Stimulated activated CD4-positive, alpha-beta T cell treated with anti-CD3 and anti-CD28 coated beads, Interleukin-1b, Interleukin-23, amount 100 ng/mL, for 24 hours (primary cell): ENCODE measurements around the gene PLCXD3.
"Not testable (repeated sequence)": the region's sequence is repeated elsewhere in the genome, so short reads cannot be mapped to it uniquely, and the experiment has no call there.

Experiments
- DNase-seq, 4 experiments: peaks; one replicate each; pipeline ENCODE4 v3.0.0-alpha.2; 2020; ENCODE audit warnings: low read depth in 4 of 4, low spot score in 1 of 4

PLCXD3 gene

DNA sequence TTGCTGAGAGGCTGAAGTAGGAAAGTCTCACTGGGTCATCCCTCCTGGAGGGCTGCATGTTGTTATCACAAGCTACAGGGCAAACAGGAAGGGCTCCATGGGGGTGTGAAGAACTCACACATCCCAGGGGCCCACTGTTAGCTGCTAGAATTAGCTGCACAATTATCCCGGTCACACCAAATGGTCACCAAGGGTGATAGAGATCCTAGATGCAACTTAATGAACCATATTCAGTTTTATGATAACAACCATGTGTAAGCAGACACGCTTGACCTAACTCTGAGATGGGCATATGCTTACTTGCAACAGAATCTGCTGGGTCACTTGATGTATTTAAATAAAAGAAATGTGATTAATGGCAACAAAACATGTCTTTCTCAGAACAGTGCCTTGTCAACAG lies 153.6 kb downstream of the PLCXD3 start:
- DNase-seq: no peak

DNA sequence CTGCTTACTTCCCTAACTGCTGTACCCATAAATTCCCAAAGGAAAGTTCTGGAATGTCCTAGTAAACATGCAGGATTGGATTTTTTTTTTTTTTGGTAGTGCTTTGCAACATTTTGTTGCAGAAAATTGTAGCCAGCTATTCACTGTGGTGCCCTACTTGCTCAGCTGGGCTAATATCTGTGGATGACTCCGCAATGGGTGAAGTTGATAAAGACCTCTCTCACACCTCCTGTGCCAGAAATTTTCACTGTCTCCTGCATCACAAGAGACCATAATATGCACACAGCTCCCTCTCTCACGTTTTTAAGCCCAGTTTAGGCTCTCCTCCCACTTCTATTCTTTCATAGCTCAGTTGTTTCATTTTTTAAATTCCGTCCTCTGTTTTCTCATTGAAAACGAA lies 160.6 kb downstream of the PLCXD3 start:
- no peak for DNase-seq

GRCh38 chr5:41347569-41347968 lies 162.8 kb downstream of the PLCXD3 start:
- DNase-seq: no peak

GRCh38 chr5:41346609-41347008 lies 163.8 kb downstream of the PLCXD3 start:
- DNase-seq: no peak

DNA sequence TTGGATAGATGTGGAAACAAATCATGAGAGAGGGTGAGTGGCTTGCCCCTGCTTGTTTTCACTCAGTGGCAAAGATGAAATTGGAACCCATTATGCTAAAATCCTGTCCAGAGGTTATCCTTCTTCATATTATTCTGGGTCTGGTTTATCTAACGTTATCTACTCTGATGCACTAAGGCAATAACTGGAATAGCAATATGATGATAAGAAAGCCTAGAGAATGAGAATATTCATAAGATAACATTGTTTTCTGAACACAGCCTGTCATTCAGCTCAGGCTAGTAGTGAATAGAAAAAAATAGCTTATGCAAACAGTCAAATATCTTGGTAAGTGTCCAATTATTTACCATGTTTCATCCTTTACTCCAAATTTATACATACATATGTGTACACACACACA lies 165.1 kb downstream of the PLCXD3 start:
- no peak for DNase-seq

DNA sequence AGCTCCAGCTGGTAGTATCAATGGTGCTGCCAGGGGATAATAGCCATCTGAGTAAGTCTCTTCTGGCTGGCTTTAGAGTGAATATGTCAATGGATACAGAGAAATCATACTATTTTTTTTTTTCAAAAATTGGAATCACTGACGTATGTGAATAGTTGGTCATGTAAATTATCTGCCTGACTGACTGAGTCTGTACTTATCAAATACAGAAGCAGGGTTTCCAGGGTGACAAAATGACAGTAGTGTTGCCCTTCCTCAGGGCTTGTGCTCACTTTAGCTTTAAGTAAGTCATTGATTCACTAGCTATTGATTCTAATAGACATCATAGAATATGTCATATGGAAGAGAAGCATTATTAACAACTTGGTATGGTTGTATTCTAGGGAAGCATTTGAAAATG lies 171.1 kb downstream of the PLCXD3 start:
- no peak for DNase-seq

GRCh38 chr5:41338136-41338675 lies 172.2 kb downstream of the PLCXD3 start:
- DNase-seq: no peak

DNA sequence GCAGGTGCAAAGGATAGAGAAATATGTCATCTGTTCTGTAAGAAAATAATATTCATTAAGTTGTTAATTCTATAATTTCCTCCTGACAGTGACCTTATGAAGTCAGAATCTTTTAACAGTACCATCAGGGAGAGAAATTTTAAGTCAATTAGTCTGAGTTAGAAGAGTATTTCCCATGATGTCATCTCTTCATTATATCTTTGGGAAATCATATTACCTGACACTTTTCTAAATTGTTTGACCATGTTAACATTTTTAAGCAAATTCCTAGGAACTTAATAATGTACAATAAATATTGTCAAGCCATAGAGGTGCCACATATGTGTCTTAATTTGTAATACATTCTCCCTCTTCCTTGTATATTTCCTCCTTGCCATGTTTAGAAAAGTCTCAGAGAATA lies 172.7 kb downstream of the PLCXD3 start:
- no peak for DNase-seq

GRCh38 chr5:41337216-41337615 lies 173.2 kb downstream of the PLCXD3 start:
- no peak for DNase-seq

DNA sequence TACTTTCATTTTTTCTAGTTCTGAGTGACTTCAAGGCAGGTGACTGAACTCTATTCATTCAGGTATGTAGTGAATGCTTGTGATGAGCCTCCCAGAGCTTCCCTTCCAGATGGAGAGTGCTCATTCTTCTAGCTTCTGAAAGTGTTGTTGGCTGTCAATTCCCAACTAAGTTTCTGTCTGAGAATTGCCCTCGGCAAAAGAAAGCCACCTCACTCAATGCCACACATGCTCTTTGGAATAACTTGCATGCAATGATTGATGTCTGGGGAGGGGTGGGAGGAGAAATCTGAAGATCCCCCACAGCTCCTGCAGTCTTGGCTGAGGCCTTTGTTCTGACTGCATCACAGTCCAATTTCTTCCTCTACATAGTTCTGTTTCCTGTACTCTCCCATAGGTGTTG lies 173.9 kb downstream of the PLCXD3 start:
- no peak for DNase-seq

GRCh38 chr5:41335596-41336181 lies 174.7 kb downstream of the PLCXD3 start:
- DNase-seq: no peak

DNA sequence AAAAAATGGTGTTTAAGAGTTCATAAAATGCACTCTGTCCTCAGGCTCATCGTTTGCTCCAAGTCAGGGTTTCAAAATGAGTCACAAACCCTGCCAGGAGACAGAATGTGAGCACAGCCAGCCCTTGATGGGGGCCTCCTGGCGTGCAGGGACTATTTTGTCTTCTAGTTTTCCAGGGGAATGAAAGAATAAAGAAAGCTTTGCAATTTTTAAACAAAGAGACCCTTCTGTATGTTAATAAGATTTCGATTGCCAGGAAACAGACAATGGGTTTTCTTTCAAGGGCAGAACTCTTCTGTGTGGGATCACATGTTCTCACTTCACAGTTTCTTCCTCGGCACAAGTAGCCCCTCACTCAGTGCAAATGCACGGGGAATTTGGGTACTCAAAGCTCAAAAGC lies 175.6 kb downstream of the PLCXD3 start:
- DNase-seq: no peak

GRCh38 chr5:41334221-41334620 lies 176.2 kb downstream of the PLCXD3 start:
- no peak for DNase-seq

DNA sequence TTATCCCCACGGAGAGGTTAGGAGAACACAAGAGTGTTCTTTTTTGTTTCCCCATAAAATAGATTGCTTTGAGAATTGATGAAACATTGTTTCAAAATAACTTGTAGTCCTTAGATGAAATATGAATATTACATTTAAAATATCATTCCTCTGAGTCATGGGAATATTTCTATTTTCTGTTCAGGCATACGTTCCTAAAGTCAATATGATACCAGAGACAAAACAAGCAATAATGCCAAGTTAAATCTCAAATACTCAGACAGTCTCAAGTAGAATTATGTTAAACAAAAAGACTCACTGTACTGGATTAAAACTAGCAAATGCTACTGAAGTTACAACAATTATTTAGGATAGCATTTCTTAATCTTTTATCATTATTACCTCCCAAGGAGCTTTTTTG lies 185.3 kb downstream of the PLCXD3 start:
- DNase-seq: no peak

DNA sequence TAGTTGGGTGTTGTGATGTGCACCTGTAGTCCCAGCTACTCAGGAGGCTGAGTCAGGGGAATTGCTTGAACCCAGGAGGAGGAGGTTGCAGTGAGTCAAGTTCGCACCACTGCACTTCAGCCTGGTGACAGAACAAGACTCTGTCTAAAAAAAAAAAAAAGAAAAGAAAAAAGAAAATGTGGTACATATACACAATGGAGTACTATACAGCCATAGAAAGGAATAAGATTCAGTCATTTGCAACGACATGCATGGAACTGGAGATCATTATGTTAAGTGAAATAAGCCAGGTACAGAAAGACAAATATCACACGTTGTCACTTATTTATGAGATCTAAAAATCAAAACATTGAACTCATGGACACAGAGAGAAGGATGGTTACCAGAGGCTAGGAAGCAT lies 187.6 kb downstream of the PLCXD3 start:
- not testable (repeated sequence) for DNase-seq

DNA sequence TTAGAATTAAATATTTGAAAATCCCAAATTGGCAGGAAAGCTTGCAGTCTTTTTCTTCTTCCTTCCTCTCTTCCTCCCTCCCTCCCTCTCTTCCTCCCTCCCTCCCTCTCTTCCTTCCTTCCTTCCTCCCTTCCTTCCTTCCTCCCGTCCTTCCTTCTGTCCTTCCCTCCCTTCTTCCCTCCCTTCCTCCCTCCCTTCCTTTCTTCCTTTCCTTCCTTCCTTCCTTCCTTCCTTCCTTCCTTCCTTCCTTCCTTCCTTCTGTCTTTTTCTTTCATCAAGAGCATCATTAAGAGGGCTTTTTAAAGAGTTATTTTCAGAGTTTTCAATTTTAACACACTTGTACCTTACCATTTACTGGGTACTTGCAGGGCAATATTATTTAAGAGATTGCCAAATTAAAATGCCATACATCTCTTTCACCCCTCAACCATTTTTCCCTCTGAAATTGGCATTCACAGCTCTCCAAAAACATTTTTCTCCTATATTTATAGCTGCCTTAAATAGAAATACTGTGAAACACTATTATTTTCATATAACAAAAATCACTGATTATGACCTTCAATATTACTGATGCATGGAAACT lies 197.8 kb downstream of the PLCXD3 start:
- no peak for DNase-seq

GRCh38 chr5:41312066-41312465 lies 198.3 kb downstream of the PLCXD3 start:
- DNase-seq: no peak

GRCh38 chr5:41309275-41309674 lies 201.1 kb downstream of the PLCXD3 start:
- no peak for DNase-seq

GRCh38 chr5:41306005-41306404 lies 204.4 kb downstream of the PLCXD3 start:
- DNase-seq: no peak

- DNase-seq: no peak
These were observed 205.3 kb downstream of the PLCXD3 start for GRCh38 chr5:41305056-41305455.

- DNase-seq: no peak
These were observed 214.3 kb downstream of the PLCXD3 start for GRCh38 chr5:41296066-41296465.

GRCh38 chr5:41291323-41291722 lies 219.1 kb downstream of the PLCXD3 start:
- no peak for DNase-seq

DNA sequence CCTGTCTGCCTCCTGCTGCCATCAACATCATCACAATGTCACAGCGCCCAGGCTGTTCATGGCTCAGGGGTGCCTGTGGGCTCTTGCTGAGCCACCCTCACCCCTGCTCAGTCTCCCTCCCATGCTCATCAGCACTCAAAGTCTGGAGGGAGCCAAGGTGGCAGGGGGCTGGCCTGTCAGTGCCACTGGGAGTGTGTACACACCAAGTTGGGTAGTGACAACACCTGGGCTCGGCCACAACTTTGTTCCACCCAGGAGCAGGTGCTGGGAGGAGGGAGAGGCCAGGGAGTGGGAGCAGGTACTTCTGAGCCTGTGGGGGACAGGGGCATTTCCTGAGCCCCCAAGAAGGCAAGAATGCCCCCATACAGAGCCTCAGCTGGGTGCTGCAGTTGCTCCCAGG lies 219.6 kb downstream of the PLCXD3 start:
- DNase-seq: no peak
